ENCODE data around the gene KPNA4.
A peak's percentile ranks its signal among the peaks of the same experiment; 100 is the strongest.
"Not testable (repeated sequence)": the region's sequence is repeated elsewhere in the genome, so short reads cannot be mapped to it uniquely, and the experiment has no call there.

KPNA4 gene, protein sequence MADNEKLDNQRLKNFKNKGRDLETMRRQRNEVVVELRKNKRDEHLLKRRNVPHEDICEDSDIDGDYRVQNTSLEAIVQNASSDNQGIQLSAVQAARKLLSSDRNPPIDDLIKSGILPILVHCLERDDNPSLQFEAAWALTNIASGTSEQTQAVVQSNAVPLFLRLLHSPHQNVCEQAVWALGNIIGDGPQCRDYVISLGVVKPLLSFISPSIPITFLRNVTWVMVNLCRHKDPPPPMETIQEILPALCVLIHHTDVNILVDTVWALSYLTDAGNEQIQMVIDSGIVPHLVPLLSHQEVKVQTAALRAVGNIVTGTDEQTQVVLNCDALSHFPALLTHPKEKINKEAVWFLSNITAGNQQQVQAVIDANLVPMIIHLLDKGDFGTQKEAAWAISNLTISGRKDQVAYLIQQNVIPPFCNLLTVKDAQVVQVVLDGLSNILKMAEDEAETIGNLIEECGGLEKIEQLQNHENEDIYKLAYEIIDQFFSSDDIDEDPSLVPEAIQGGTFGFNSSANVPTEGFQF

DNA sequence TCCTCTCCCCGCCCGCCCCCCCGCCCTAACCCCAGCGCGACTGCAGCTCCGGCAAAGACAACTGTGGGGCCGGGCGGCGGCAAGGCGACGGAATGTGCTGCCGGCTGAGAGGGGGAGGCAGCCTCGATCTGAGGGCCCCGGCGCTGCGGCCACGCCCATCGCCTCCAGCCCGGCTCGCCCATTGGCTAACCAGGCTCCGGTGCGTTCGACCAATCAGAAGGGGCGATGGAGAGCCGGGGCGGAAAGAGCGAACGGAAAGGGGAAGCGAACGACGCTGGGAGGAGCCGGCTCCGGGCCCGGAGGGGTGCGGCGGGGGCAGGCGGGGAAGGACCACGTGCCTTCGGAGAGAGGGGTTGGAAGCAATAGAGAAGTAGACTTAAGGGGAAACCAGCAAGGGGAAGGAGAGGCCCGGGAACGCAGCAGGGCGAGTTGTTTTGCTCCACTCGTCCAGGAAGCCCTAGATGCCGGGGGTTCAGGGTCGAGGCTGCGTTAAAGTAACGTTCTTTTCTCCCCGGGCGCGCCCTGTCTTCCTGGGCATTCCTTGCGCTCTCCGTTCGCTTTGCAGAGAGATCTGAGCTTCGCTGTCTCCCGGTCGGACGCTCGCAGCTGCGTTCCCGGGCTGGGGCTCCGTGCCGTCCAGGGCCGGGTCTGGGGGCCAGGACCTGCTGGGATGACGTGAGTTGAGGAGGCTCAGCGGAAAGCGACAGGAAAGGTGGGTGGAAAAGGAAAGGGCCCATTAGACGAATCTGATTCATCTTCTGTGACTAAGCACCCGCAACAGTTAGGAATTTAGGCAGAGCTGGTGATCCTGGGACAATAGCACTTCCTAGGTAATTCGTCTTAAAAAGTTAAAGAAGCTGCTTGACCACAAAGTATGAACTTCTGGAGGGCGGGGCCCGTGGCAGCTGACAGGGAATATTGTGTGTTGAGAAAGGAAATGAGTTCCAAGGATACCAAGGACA lies at the start of gene KPNA4:
Gene KPNA4 (minus strand): TSS at position 130 of the 962 bp plus-strand sequence. CDS start 289 bp downstream, outside the sequence.
- DNase-seq, result peak; percentile 85

DNA sequence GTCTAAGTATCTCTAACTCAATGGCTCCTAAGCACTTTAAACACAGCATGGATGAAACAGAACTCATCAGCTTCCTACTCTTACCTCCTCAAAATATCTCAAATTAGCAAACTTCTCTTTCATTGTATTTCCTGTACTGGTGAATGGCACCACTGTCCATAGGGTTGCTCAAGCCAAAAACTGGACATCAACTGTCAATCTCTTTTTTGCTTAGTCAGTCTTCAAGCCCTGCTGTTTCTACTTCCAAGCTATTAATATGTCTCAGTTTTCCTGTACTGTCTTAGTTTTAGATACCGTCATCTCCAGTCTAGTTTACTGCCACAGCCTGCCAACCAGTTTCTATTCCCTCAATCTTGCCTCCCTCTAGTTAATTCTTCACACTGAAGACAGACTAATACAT lies 48.3 kb upstream of the KPNA4 start:
- no peak for DNase-seq

DNA sequence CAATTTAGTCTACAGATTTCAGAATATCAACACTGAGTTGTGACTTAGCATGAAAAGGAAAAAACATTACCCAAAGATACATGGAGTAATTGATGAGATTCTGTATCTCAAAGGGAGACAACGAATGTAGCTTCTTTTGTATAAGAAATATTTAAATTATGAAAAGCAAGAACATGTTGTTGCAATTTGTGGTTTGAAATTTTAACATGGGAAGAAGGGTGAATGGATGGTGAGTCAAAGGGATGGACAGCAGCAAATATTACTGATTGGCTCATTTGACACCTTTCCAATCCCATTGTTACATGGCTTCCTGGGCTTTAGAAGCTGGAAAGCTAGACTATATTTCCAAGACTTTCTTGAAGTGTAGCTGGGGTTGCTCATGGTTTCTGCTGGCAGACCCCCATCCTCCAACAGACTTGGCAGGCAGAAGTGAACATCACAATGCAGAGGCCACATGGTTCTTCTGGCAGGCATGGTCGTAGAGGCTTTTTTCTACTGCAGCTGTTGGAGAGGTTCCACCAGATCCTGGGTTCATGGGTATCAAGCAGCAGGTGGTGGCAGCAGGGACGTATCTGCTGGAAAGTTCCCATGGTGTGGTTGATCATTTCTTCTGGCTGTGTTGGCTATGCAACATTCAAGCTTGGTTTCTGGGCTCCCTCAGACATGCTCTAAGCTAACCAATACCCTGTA lies 47.2 kb upstream of the KPNA4 start:
- no peak for DNase-seq

DNA sequence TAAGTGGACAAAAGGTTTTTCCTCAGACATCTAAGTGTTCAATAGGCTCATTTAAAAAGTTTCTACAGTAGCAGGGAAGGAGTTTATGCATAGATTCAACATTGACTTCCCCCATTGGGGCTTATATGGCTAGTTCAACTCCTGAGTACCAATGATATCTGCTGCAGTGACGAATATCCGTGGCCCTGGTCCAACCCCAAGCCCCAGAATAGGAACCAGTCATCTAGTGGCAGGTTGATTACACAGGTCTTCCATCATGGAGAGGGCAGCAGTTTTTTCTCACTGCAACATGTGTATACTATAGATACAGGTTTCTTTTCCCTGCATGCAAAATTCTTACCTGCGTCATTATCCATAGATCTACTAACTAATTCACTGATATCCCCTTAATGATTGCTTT lies 45.8 kb upstream of the KPNA4 start:
- no peak for DNase-seq

DNA sequence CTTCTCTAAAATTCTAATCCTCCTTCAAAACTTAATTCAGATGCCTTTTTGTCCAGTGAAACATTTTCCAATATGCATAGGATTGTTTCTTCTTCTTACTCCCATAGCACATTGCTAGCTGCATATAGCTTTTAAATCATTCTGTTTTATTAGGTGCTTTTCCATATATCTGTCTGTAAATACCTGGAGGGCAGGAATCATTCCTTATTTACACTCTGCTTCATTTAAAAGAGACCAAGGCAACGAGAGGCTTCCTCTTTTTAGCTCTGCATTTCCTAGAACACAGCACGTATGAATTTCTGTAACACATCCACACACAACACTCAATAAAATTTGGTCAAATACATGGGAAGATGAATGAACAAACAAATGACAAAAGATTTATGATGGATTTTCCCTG lies 43.5 kb upstream of the KPNA4 start:
- no peak for DNase-seq

DNA sequence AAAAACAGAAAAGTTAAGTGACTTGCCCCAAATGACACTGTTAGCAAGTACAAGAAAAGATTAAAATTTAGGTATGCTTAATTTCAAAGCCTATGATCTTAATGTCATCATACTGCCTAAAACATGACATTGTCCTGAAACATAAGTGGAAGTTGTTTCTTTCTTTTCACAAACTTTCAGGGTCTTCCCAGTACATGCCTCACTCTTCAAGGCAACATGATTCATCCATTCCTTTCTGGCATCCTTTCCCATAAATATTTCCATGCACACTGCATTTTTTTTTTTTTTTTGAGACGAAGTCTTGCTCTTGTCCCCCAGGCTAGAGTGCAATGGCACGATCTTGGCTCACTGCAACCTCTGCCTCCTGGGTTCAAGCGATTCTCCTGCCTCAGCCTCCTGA lies 42.5 kb upstream of the KPNA4 start:
- no peak for DNase-seq

DNA sequence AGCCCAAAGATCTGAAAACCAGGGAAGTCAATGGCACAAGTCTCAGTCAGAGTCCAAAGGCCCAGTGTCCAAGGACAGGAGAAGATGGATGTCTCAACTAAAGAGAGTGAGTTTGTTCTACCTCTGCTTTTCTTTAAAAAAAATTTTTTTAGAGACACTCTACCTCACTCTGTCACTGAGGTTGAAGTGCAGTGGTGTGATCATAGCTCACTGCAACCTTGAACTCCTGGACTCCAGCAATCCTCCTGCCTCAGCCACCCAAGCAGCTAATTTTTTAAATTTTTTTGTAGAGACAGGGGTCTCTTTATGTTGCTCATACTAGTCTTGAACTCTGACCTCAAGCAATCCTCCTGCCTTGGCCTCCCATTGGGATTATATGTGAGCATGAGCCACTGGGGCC lies 39.9 kb upstream of the KPNA4 start:
- no peak for DNase-seq

DNA sequence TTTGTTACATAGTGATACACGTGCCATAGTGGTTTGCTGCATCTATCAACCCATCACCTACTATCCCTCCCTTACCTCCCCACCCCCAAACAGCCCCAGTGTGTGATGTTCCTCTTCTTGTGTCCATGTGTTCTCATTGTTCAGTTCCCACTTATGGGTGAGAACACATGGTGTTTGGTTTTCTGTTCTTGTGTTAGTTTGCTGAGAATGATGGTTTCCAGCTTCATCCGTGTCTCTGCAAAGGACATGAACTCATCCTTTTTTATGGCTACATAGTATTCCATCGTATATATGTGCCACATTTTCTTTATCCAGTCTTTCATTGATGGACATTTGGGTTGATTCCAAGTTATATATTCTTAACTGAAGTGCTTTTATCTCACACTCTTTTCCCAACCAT lies 38.5 kb upstream of the KPNA4 start:
- DNase-seq, result not testable (repeated sequence)

DNA sequence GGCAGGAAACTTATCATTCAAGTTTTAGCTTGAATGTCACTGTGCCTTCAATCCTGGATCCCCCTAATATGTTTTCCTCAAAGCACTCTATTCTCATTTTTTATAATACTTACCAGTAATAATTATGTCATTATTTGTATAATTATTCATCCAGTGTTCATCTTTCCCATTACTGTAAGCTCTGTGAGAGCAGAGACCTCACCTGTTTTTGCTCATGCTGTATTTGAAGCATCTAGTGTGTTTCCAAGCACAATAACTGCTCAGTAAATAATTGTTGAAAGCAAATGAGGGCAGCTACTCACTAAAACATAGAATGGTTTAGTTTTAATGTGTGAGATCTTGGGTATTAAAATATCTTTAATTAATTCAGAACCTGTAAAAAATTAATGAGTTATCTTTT lies 36.9 kb upstream of the KPNA4 start:
- DNase-seq, result no peak

DNA sequence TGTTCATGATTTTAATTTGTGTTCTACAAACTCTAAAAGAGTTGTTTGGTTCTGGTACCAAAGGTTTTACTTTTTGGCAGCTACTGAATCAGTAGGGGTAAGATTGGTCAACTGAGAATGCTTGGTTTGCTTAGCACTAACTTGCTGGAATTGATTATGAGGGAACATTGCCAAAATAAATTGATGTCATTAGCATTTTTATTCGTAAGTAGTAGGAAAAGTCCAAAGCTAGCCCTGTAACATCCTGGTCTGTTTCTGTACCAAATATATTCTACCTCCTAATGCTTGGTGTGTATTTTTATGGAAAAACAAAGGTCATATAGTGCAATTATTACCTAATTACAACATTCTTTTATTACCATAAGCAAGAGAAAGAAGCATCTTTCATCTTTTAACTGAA lies 35.9 kb upstream of the KPNA4 start:
- no peak for DNase-seq

DNA sequence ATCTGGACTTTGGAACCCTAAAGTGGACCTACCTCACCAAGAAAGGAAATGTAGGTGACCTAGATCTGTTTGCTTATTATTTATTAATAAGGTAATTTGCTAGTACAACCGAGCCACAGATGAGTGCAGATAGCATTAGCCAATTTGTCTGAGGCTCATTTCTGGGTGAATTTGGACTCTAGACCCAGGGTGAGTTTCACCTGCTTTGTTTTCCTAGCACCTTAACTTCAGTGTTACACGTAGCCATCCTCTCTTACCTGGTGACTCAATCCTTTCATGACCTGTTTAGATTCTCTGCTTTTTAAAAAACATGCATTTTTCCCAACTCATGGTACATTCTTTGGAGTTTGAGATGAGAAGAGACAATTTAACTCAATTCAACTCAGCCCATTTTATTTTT lies 33.5 kb upstream of the KPNA4 start:
- no peak for DNase-seq

DNA sequence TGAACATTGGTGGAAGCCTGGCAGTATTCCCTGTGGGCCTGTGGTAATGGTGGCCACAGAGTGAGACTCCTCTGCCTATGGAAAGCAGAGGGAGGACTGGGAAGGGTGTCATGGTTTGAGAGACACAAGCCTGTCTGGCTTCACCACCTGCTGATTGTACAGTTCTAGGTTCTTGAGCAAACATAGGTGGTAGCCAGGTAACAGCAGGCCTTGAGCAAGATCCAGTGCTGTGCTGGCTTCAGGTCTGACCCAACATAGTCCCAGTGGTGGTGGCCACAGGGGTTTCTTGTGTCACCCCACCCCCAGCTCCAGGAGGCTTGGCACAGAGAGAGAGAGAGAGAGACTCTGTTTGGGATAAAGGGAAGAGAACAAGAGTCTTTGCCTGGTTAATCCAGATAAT lies 22.7 kb upstream of the KPNA4 start:
- no peak for DNase-seq

DNA sequence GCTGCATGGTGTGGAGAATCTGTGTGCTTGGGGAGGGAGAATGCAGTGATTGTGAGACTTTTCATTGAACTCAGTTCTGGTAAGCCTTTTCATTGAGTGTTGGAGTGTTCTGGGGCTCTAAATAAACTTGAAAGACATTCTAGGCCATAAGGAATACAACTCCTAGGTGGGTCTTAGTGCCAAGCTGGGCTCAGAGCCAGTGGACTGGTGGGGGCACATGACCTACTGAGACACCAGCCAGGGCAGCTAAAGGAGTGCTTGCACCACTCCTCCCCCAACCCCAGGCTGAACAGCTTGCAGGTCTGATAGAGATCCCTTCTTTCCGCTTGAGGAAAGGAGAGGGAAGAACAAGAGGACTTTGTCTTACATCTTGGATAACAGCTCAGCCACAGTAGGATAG lies 21.7 kb upstream of the KPNA4 start:
- DNase-seq, result no peak

DNA sequence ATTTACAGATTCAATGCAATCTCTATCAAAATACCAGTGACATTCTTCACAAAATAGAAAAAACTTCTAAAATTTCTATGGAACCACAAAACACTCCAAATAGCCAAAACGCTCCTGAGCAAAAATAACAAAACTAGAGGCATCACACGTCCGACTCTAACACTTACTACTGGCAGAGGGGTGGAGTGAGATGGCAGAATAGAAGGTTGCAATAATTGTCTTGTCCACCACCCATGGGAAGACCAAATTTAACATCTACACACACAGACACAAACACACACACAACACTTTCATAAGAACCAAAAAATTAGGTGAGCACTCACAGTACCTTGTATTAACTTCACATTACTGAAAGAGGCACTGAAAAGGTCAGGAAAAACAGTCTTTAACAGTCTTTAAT lies 21.3 kb upstream of the KPNA4 start:
- no peak for DNase-seq

DNA sequence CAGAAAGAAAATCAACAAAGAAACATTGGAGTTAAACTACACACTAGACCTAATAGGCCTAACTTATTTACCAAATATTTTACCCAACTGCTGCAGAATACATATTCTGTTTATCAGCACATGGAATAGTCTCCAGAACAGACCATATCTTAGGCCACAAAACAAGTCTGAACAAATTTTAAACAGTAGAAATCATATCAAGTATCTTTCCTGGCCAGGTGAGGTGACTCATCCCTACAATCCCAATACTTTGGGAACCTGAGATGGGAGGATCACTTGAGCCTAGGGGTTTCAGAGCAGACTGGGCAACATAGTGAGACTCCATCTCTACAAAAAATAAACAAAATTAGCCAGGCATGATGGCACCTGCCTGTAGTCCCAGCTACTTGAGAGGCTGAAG lies 18.1 kb upstream of the KPNA4 start:
- no peak for DNase-seq

DNA sequence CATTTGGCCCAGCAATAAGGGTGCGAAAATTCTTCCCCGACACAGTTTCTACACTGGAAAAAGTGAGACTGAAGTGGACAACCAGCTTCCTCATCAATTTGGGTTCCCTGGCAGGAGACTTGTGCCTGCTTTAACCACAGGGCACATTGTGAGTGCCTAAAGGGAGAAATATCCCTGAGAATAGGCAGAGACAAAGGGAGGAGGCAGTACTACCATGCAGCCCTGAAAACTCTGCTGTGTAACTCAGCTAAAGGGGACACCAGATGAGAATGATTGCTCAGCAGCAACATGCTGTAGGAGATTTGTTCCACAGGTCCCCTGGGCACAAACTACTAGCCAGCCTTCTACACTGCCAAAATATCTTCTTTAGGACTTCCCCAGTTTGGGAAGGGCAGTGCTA lies 15.6 kb upstream of the KPNA4 start:
- no peak for DNase-seq

DNA sequence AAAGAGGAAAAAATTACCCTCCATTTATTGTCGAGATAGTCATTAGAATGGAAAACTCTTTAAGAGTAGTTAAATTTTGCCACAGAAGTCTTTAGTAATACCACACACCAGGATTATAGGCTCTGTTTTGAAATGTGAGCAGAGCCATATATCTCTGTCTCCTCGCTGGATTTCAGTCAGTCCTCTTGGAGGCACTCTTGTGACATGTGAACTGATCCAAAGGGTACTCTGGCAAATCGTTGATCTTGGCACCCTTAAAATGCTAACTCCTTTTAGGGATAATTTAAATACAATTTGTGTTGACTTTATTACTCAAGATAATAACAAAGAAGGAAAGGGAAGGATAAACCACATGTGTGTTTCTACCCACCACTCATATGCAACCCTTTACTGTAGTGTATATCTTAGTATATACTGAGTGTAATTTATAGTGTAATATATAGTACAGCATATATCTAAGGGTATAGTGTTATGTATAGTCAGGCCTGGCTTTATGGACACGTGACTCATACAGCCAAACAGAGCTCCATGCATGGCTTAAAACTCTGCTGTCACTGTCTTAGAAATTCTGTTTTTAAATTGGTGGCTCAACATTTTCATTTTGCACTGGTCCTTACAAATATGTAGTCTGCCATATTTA lies 12.3 kb upstream of the KPNA4 start:
- no peak for DNase-seq

DNA sequence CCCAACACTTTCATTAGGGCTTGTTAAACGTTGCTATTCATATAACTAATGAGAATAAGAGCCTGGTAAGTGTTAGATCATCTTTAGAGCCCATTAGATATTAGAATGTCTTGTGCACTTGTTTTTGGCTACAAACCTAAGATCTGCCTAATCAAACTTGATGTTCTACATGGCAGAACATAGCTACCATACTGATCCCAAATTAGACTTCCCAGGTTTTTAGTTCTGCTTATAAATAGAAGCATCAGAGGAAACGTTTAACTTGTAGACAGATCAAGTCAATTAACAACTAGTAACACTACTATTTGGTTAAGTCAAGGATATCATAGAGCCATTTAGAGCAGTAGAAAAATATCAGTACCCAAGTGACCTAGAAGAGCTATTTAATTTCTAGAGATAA lies 11.7 kb upstream of the KPNA4 start:
- DNase-seq, result no peak

DNA sequence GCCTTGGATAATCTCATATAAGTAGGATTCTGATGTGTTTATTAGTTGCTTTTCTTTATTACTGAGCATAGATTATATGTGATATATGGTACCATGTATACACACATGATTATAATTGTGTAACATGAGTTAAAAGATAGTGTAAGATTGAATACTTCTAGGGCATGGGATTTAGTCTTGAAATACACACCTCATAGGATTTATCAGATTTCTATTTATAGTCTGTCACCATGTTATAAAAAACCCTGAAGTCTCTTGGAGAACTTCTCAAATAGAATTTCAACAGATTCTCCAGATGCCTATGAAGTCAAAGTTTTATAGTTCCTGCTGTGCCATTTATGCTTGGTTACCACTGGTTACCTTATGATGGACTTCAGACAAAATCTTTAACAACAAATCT lies 11.2 kb upstream of the KPNA4 start:
- DNase-seq, result no peak

DNA sequence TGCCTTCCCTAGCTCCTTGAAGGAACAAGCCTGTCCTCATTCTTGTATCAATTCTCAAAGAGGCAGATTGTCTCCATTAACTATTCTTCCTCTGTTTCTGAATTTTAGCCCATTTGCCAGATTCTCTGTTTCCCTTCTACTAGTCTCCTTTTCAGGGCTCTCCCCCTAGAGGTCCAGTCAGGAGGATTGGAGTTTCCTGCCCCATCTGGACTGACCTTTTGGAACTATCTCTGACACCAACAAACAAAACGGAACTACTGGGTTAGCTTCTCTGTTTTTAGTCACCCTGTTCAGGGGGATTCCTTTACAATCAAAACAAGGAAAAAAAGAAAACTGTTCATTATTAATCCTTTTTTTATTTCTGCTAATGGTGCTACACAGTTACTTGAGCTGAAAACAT lies 10.2 kb upstream of the KPNA4 start:
- DNase-seq, result no peak

DNA sequence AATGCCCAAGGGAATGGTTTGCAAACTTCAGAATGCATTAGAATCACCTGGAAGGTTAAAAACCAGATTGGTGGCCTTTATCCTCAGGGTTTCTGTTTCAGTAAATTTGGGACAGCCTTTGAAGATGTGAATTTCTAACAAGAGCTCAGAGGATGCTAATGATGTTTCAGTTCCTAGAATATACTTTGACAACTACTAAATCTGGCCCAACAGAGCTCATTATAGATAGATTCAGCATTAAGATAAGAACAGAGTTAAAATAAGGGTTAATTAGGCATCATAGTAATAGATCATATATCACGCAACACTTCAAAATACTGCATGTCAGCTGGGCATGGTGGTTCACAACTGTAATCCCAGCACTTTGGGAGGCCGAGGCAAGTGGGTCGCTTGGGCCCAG lies 9.3 kb upstream of the KPNA4 start:
- DNase-seq, result no peak

DNA sequence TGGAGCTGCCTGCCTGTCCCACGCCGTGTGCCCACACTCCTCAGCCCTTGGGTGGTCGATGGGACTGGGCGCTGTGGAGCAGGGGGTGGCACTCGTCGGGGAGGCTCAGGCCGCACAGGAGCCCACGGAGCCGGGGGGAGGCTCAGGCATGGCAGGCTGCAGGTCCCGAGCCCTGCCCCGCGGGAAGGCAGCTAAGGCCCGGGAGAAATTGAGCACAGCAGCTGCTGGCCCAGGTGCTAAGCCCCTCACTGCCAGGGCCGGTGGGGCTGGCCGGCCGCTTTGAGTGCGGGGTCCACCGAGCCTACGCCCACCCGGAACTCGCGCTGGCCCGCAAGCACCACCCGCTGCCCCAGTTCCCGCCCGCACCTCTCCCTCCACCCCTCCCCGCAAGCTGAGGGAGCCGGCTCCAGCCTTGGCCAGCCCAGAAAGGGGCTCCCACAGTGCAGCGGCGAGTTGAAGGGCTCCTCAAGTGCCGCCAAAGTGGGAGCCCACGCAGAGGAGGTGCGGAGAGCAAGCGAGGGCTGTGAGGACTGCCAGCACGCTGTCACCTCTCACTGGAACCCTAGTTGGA lies 8.7 kb upstream of the KPNA4 start:
- DNase-seq, result not testable (repeated sequence)
